Smooth muscle cell of the brain vasculature (primary cell): ENCODE measurements around the gene ZSCAN10.
"Not testable (repeated sequence)": the region's sequence is repeated elsewhere in the genome, so short reads cannot be mapped to it uniquely, and the experiment has no call there.

Experiments used
- DNase-seq: peaks from one replicate; pipeline ENCODE4 v3.0.0-alpha.2; 2012; ENCODE audit warnings: low read depth, low spot score

ZSCAN10 gene

GRCh38 chr16:3085868-3086595 is 13.1 kb downstream of the ZSCAN10 start:
- DNase-seq, result no peak

- no peak for DNase-seq
Measured at GRCh38 chr16:3084969-3085670, 14.0 kb downstream of the ZSCAN10 start.

DNA sequence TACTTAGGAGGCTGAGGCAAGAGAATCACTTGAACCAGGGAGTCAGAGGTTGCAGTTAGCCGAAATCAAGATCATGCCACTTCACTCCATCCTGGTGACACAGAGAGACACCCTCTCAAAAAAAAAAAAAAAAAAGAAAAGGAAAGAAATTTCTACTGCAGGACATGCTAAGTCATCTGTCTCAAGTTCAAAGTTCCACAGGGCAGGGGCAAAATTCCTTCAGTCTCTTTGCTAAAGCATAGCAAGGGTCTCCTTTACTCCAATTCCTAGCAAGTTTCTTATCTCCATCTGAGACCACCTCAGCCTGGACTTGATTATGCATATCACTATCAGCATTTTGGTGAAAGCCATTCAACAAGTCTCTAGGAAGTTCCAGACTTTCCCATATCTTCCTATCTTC is 14.6 kb downstream of the ZSCAN10 start:
- no peak for DNase-seq

DNA sequence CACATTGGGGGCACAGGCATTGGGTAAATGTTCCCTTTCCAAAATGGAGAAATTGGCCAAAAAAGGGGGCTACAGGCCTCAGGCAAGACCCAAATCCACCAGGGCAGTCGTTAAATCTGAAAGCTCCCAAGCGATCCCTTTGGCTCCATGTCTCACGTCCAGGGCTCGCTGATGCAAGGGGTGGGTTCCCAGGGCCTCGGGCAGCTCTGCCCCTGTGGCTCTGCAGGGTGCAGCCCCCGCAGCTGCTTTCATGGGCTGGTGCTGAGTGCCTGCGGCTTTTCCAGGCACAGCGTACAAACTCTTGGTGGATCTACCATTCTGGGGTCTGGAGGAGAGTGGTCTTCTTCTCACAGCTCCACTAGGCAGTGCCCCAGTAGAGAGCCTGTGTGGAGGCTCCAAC is 15.7 kb downstream of the ZSCAN10 start:
- not testable (repeated sequence) for DNase-seq

- DNase-seq, result not testable (repeated sequence)
Measured at GRCh38 chr16:3081957-3082356, 17.1 kb downstream of the ZSCAN10 start.

DNA sequence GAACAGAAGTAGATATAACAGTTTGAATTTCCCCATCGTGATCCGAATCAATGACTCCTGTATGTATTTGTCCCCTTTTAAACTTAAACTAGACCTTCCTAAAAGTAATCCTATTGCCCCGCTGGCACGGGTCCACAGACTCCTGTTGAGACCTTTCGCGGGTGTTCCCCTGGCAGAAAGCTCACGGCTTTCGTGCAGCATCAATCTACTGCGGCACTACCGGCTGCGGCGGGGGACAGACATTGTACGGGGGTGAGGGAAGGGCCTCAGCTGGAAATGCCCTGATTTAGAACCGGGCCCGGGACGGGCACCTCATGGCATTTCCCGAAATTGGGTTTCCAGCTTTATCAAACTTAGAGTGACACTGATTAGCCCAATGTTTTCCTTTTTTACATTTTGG is 19.1 kb downstream of the ZSCAN10 start:
- DNase-seq, result no peak

- no peak for DNase-seq
Measured at GRCh38 chr16:3076577-3076976, 22.5 kb downstream of the ZSCAN10 start.

GRCh38 chr16:3075946-3076345 is 23.1 kb downstream of the ZSCAN10 start:
- DNase-seq, result not testable (repeated sequence)

GRCh38 chr16:3075523-3075915 is 23.6 kb downstream of the ZSCAN10 start:
- DNase-seq, result no peak

DNA sequence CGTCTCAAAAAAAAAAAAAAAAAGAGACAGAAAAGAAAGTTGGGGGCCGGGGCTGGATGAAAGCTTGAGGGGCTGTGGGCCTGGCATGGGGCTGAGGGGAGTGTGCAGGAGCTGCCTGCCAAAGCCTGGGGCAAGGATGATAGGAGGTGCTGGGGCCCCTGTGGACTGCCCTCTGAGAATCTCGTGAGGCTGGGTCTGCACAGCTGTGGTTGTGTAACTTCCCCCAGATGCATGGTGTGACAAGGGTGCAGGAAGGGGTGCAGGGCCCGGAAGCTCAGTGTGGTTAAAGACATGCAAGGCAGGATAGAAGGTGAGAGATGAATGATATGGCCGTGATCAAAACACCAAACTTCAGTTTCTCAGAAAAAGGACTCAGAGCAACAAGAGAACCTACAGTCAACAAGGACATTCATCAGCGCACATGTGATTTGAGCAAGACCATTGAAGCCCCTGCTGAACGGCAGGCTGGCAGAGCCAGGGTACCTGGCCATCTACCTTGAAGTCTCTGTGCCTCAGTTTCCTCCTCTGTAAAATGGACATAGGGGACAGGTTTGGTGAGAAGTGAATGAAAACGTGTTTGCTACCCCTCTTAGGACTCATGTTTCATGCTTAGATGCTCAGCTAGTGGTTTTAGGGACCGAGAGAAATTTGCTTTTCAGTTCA is 24.1 kb downstream of the ZSCAN10 start:
- DNase-seq, result no peak

DNA sequence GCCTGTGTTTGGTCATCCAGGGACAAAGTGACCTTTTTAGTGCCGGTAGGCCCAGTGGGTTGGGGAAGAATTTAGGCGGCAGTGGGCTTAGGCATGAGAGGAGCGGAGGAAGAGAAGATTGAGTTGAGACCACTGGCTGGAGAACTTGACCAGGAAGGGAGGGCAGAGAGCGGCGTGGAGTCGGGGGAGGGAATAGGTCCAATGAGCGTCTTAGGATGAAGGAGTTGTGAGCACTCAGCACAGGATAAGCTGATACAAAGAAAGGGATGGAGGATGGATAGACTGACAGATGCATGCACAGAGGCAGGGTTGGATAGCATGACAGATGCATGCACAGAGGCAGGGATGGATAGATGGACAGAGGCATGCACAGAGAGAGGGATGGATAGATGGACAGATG is 25.6 kb downstream of the ZSCAN10 start:
- DNase-seq, result no peak

DNA sequence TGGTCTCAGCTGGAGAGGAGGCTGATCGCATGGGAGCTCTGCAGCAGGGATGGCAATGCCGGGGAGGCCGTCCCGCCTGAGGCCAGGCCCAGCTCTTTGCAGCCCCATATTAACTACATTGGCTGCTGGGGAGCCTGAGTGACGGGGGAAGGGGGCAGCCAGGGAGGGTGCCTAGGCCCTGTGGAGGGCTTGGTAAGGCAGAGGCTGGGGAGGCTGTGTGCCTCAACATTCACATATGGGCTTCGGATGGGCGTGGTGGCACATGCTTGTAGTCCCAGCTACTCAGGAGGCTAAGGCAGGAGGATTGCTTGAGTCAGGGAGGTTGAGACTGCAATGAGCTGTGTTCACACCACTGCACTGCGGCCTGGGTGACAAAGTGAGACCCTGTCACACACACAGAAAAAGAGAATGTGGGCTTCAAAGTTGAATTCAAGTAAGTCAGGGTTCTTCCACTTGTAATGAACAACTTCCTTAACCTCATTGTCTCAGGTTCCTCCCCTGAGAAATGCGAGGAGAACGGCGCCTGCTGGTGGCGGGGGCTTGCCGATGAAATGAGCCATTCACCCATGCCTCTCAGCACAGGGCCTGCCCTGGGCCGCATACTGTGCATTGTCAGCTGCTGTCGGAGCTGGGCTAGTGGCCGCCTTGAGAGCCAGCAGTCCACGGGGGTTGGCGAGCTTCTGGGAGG is 26.4 kb downstream of the ZSCAN10 start:
- not testable (repeated sequence) for DNase-seq

- not testable (repeated sequence) for DNase-seq
Measured at GRCh38 chr16:3072148-3072547, 26.9 kb downstream of the ZSCAN10 start.

DNA sequence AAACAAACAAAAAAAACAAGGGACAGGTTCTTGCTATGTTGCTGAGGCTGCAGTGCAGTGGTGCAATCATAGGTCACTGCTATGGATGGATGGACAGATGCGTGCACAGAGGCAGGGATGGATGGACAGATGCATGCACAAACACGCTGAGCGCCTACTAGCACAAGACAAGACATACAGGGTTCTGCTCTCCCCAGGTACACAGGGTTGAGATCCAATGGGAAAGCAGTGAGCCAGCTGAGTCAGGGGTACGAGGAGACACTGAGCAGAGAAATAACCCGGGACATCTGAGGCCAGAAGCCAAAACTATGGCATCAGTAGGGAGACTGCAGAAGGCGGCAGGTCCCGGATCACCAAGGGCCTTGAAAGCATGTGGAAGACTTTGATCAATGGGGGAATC is 27.4 kb downstream of the ZSCAN10 start:
- no peak for DNase-seq

DNA sequence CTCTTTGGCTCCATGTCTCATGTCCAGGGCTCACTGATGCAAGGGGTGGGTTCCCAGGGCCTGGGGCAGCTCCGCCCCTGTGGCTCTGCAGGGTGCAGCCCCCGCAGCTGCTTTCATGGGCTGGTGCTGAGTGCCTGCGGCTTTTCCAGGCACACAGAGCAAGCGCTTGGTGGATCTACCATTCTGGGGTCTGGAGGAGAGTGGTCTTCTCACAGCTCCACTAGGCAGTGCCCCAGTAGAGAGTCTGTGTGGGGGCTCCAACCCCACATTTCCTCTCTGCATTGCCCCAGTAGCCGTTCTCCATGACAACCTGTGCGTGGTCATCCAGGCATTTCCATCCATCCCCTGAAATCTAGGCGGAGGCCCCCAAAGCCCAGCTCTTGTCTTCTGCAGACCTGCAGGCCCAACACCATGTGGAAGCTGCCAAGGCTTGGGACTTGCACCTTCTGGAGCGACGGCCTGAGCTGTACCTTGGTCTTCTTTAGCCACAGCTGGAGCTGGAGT is 28.4 kb downstream of the ZSCAN10 start:
- no peak for DNase-seq

DNA sequence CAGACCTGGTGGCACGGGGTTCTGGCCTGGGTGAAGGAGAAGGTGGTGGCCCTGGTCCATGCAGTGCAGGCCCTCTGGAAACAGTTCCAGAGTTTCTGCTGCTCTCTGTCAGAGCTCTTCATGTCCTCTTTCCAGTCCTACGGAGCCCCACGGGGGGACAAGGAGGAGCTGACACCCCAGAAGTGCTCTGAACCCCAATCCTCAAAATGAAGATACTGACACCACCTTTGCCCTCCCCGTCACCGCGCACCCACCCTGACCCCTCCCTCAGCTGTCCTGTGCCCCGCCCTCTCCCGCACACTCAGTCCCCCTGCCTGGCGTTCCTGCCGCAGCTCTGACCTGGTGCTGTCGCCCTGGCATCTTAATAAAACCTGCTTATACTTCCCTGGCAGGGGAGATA is 29.9 kb downstream of the ZSCAN10 start:
- not testable (repeated sequence) for DNase-seq

GRCh38 chr16:3068487-3068886 is 30.6 kb downstream of the ZSCAN10 start:
- no peak for DNase-seq

- no peak for DNase-seq
Measured at GRCh38 chr16:3066440-3066748, 32.7 kb downstream of the ZSCAN10 start.

GRCh38 chr16:3065742-3066439 is 33.2 kb downstream of the ZSCAN10 start:
- no peak for DNase-seq

DNA sequence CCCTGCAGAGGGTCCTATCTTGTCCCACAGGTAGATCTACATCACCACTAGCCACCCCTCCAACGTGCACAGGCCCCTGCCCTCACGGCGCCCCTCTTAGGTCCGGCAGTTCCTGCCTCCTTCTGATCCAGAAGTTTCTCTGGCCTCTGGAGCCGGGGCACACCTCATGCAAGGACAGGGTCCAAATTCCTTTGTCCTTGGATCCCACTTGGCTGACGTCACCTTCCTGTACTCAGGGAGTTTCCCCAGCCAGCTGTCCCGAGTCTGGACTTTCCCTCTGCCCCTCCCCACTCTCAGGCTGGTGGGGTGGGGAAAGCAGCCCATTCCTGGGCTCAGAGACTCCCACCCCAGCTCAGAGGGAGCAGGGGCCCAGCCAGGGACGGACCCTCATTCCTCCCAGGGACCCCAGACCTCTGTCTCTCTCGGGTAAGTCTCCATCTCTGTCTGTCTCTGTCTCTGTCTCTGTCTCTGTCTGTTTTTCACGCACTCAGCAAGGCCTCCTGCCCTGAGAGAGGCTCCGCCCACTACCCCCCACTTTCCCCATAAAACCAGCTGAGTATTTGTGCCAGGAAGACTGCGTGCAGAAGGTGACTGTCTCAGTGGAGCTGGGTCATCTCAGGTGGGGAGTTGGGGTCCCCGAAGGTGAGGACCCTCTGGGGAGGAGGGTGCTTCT is 33.9 kb downstream of the ZSCAN10 start, which contains the start of gene IL32:
Gene IL32 (plus strand): TSS at position 572 of the 673 bp plus-strand sequence. CDS start 172 bp downstream, outside the sequence.
- no peak for DNase-seq
